CD4-positive, alpha-beta T cell (primary cell): ENCODE measurements around the gene MTERF1. TPM values are rescaled to one million over a fixed set of nuclear protein-coding genes. Genes with fewer than 3 reads are reported as not detected.

ENCODE experiments used
- ATAC-seq: fragments of 200-7000 bp; cut with Tn5 transposase; one replicate; pipeline ENCODE4 v1.10.0; 2022; ENCODE audit warnings: mild to moderate bottlenecking; ENCODE audit not compliant: poor library complexity
- CTCF ChIA-PET: fragments of 350-600 bp; sonication (Branson Sonifier 250); formaldehyde crosslinking; loops from one replicate; lab custom pipeline; 2021; ENCODE audit warnings: antibody characterized with exemption, inconsistent platforms; lab: Charles Lee
- POLR2A ChIA-PET: fragments of 350-600 bp; sonication (Branson Sonifier 250); formaldehyde crosslinking; loops from one replicate; lab custom pipeline; 2021; ENCODE audit warnings: antibody characterized with exemption, inconsistent platforms; lab: Charles Lee
- DNase-seq, 14 experiments: peaks; one replicate each; pipeline ENCODE4 v3.0.0-alpha.2; 2013 to 2020; ENCODE audit warnings: mixed read lengths in 2 of 14
- H3K27ac ChIP-seq, 2 donors: one replicate each; pipeline versions ENCODE4 v1.5.1 to v1.7.0; 2013; ENCODE audit warnings: low read length in 2 of 2, low read depth in 1 of 2, mild to moderate bottlenecking in 1 of 2
- H3K27me3 ChIP-seq, 2 experiments: 1 replicate in 1 of 2; 2 replicates in 1 of 2; pipeline versions ENCODE4 v1.6.1 to v1.7.0; 2013; ENCODE audit warnings: low read length in 2 of 2, control low read depth in 1 of 2, mild to moderate bottlenecking in 1 of 2, moderate library complexity in 1 of 2; ENCODE audit not compliant: insufficient read depth in 2 of 2, control insufficient read depth in 1 of 2
- H3K36me3 ChIP-seq: one replicate; pipeline ENCODE4 v1.6.1; 2013; ENCODE audit warnings: low read length, control low read depth; ENCODE audit not compliant: insufficient read depth
- H3K4me1 ChIP-seq: one replicate; pipeline ENCODE4 v1.6.1; 2013; ENCODE audit warnings: low read length, control low read depth; ENCODE audit not compliant: insufficient read depth
- H3K4me3 ChIP-seq: one replicate; pipeline ENCODE4 v1.5.1; 2013; ENCODE audit warnings: mild to moderate bottlenecking, low read length, moderate library complexity
- H3K9me3 ChIP-seq, 2 experiments: 1 replicate in 1 of 2; 2 replicates in 1 of 2; pipeline versions ENCODE4 v1.6.1 to v1.7.0; 2013; ENCODE audit warnings: low read length in 2 of 2, mild to moderate bottlenecking in 2 of 2, control low read depth in 1 of 2, moderate library complexity in 1 of 2; ENCODE audit not compliant: control insufficient read depth in 1 of 2, insufficient read depth in 1 of 2
- H3K27ac Mint-ChIP-seq: one replicate; pipeline ENCODE4 v1.8.0; 2020; ENCODE audit warnings: mixed read lengths
- H3K27me3 Mint-ChIP-seq: one replicate; pipeline ENCODE4 v1.8.0; 2021; ENCODE audit warnings: mixed read lengths
- H3K36me3 Mint-ChIP-seq: one replicate; pipeline ENCODE4 v1.8.0; 2021; ENCODE audit warnings: low read depth, mixed read lengths
- H3K4me1 Mint-ChIP-seq: one replicate; pipeline ENCODE4 v1.8.0; 2021; ENCODE audit warnings: low read depth, mixed read lengths
- H3K4me3 Mint-ChIP-seq: one replicate; pipeline ENCODE4 v1.8.0; 2020; ENCODE audit warnings: mild to moderate bottlenecking, mixed read lengths
- H3K9me3 Mint-ChIP-seq: one replicate; pipeline ENCODE4 v1.8.0; 2020; ENCODE audit warnings: mixed read lengths
- CTCF ChIP-seq: fragments of 200-600 bp; IDR thresholded peaks from one replicate; pipeline ENCODE4 v1.8.0; 2022; ENCODE audit warnings: antibody characterized with exemption, mild to moderate bottlenecking
- intact Hi-C, 2 experiments: fragments of 100-400 bp; cut with DNase I in 1 of 2; cut with micrococcal nuclease in 1 of 2; formaldehyde crosslinking; loops; one replicate each; pipeline versions ENCODE4 v1.15.1 to v1.9.0; 2023 to 2025; cut with DNase I, micrococcal nuclease
- total RNA-seq, 174 experiments: library from RNA in 2 of 174; stranded (reverse) in 2 of 174; gene quantifications; one replicate each; pipeline ENCODE4 v1.2.3 and lab custom pipeline; 2021 to 2026

Gene MTERF1
- total RNA-seq, 2 experiments from 2014 or later = 11.0 to 11.9 TPM

- CTCF ChIA-PET = interaction anchor here (1.0 kb wide), 1 partner anchor 18 kb away, joined by 3 read pairs; no protein-coding TSS in a partner anchor
Measured at GRCh38 chr7:91847876-91848588, 32.5 kb downstream of the MTERF1 start.

GRCh38 chr7:91847231-91847630 is 33.3 kb downstream of the MTERF1 start:
- Mint-ChIP-seq H3K27me3 (no peaks in the 10 kb centered on the region), H3K36me3 (peaks cover 22% of the 10 kb centered on the region), H3K27ac (no peak overlapping the region), H3K4me3 (no peak overlapping the region), H3K9me3 (no peaks in the 10 kb centered on the region), H3K4me1 (no peaks in the 10 kb centered on the region)
- Histone ChIP-seq H3K4me1 (no peaks in the 10 kb centered on the region), H3K27me3 (no peaks in the 10 kb centered on the region), H3K36me3 (no peaks in the 10 kb centered on the region), H3K9me3 (peaks cover 3 to 4% of the 10 kb centered on the region in 2 experiments), H3K27ac (no peak overlapping the region), H3K4me3 (no peak overlapping the region)
- no peak for DNase-seq
- no peak for ATAC-seq
- ChIA-PET POLR2A (no interaction called here), CTCF (interaction anchor here (1.0 kb wide), 1 partner anchor 17 kb away, joined by 3 read pairs; no protein-coding TSS in a partner anchor)
- intact Hi-C loops = no loop called here
- no peak for TF ChIP-seq CTCF

More at GRCh38 chr7:91847876-91848588, 32.5 kb downstream of the MTERF1 start:
- no peak overlapping the region for H3K27ac ChIP-seq
- H3K4me3 ChIP-seq = no peak overlapping the region
- H3K4me3 Mint-ChIP-seq = no peak overlapping the region
- H3K36me3 ChIP-seq = no peaks in the 10 kb centered on the region
- peaks cover 3% of the 10 kb centered on the region for H3K9me3 Mint-ChIP-seq
- no peak for TF ChIP-seq CTCF
- H3K9me3 ChIP-seq = no peaks in the 10 kb centered on the region
- H3K36me3 Mint-ChIP-seq = peaks cover 30% of the 10 kb centered on the region
- H3K27ac Mint-ChIP-seq = no peak overlapping the region
- DNase-seq (no peak), ATAC-seq (no peak)
- H3K27me3 ChIP-seq = no peaks in the 10 kb centered on the region
- no peaks in the 10 kb centered on the region for H3K4me1 ChIP-seq
- POLR2A ChIA-PET = no interaction called here
- intact Hi-C loops = no loop called here
- no peaks in the 10 kb centered on the region for H3K27me3 Mint-ChIP-seq
- no peaks in the 10 kb centered on the region for H3K4me1 Mint-ChIP-seq

- POLR2A ChIA-PET = no interaction called here
- no peaks in the 10 kb centered on the region for H3K36me3 ChIP-seq
- no peaks in the 10 kb centered on the region for H3K27me3 ChIP-seq
- intact Hi-C loops = no loop called here
- DNase-seq = no peak
- Mint-ChIP-seq H3K4me3 (no peak overlapping the region), H3K9me3 (no peaks in the 10 kb centered on the region), H3K27me3 (no peaks in the 10 kb centered on the region), H3K27ac (no peak overlapping the region), H3K36me3 (peaks cover 21% of the 10 kb centered on the region), H3K4me1 (no peaks in the 10 kb centered on the region)
- H3K27ac ChIP-seq = no peak overlapping the region
- no peak for TF ChIP-seq CTCF
- peaks cover 7 to 8% of the 10 kb centered on the region in 2 experiments for H3K9me3 ChIP-seq
- ATAC-seq = no peak
- CTCF ChIA-PET = interaction anchor here (0.6 kb wide), 1 partner anchor 17 kb away, joined by 3 read pairs; no protein-coding TSS in a partner anchor
- H3K4me3 ChIP-seq = no peak overlapping the region
- H3K4me1 ChIP-seq = no peaks in the 10 kb centered on the region
Measured at GRCh38 chr7:91846436-91846835, 34.1 kb downstream of the MTERF1 start.
